ENCODE data around the gene DYNLT1. TPM values are rescaled to one million over a fixed set of nuclear protein-coding genes. Genes with fewer than 3 reads are reported as not detected.

DYNLT1 gene
- total and polyA plus RNA-seq, 9 of the 15 experiments (the other 6 are each of a cell fraction or from before 2014, with no cell fraction given): 42.2 to 583 (median 127) TPM

DNA sequence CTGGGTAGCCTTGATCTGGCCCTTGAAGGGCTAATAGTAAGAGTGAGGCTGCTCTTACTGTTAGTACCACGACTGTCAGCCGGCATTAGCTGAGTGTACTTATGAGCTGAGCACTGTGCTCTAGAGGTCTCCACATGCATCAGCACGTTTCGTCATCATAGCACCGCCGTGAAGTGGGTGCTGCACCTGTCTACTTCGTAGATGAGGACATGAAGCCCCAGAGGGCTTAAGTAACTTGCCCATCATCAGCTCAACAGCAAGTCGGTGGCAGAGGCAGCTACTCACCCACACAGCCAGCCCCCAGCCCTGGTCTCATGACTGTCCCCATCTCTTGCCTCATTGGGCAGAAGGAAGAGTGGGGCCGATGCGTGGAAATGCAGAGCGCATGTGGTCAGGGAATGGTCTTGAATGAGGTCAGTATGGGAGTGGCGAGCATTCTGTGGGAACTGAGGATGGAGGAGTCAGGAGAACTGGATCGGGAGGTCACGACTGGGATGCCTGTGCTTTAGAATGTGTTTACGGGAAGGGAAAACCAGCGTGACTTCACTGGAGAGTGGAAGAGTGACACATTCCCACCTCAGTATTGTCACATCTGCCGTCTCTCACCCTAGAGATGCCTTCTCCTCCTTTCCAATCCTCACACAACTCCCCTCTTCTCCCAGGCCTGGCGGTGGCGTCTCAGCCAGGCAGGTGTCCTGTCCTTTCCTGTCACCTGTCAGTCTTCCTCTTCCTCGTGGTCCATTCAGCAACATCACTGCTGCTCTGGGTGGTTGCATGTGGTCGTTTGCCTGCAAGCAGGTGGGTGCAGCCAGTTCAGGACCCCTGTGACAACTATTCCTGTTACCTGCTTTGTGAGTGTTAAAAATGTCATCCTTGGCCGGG lies 11.3 kb upstream of the DYNLT1 start:
- no peaks in the 10 kb centered on the region for H3K36me3 ChIP-seq (ENCODE audit: control insufficient read depth, insufficient read depth, low read length)
- no TSS peak for BruUV-seq (replicated peaks)
- H3K4me3 ChIP-seq: no peak overlapping the region
- H3K27ac ChIP-seq (ENCODE audit: extremely low read depth, low read depth, low read length): no peak overlapping the region
- CTCF ChIA-PET (ENCODE audit: low intra/inter-chr PET ratio): no interaction called here
- H3K9ac ChIP-seq (ENCODE audit: insufficient read depth in 1 of 2, low read depth in 2 of 2, low read length in 2 of 2): no peak overlapping the region
- 0 out of 2 replicates have a peak, but pooled peaks cover 3% of the 10 kb centered on the region for H4K20me1 ChIP-seq (replicated peaks; ENCODE audit: control insufficient read depth, insufficient read depth, low read length)
- DNase-seq (ENCODE audit: extremely low read depth in 1 of 4, low spot score in 3 of 4) (no peak), FAIRE-seq (peak; percentile 23), ATAC-seq (peak; percentile 25; the same call in 1 of the 3 replicates)
- POLR2A ChIA-PET: interaction anchor here (0.6 to 1.7 kb wide), 2 partner anchors 10 to 12 kb away, joined by 3 to 6 read pairs; partner anchors contain the start of gene DYNLT1
- H2AFZ ChIP-seq (ENCODE audit: low read depth, low read length): no peak overlapping the region
- in situ Hi-C loops (cut with MboI): no loop called here
- H3K27me3 ChIP-seq (ENCODE audit: control insufficient read depth in 2 of 2, insufficient read depth in 2 of 2, low read length in 2 of 2): peaks cover 48 to 61% of the 10 kb centered on the region in 2 experiments
- H3K9me3 ChIP-seq (replicated peaks; ENCODE audit: control insufficient read depth, insufficient read depth, low read depth, low read length): no peaks in the 10 kb centered on the region
- no peaks in the 10 kb centered on the region for H3K9me1 ChIP-seq (ENCODE audit: control insufficient read depth, insufficient read depth, low read length)
- intact Hi-C loops (cut with micrococcal nuclease): no loop called here
- WGBS (ENCODE audit: insufficient coverage, low coverage, missing lambda C conversion rate): 13% methylated on average over 22 of the region's 22 CpGs
- H3K4me1 ChIP-seq (replicated peaks in 1 of 2; ENCODE audit: control insufficient read depth in 2 of 2, insufficient read depth in 2 of 2, low read length in 2 of 2): peaks cover 3% of the 10 kb centered on the region in 2 experiments; a peak in 2 of 5 replicates
- H3K4me2 ChIP-seq (ENCODE audit: insufficient read depth, low read length): no peak overlapping the region
- H3K79me2 ChIP-seq (ENCODE audit: control insufficient read depth, insufficient read depth, low read length): no peaks in the 10 kb centered on the region
- no peak for TF ChIP-seq BRD4 (IDR thresholded peaks at IDR 0.05)
- no peak for TF ChIP-seq CCNT2 (IDR thresholded peaks at IDR 0.05; ENCODE audit: borderline replicate concordance, extremely low read depth, insufficient read length, low read depth, low read length)
- no peak for TF ChIP-seq TAL1 (IDR thresholded peaks at IDR 0.05)
- TF ChIP-seq CEBPG (CRISPR knock-in tag; IDR thresholded peaks at IDR 0.05): no peak
- TF ChIP-seq CEBPG (tag; conservative IDR thresholded peaks at IDR 0.05 in 1 of 2, IDR thresholded peaks at IDR 0.05 in 1 of 2): no peak
- TF ChIP-seq SAFB (IDR thresholded peaks at IDR 0.05; ENCODE audit: borderline replicate concordance, low read depth, low read length): no peak
- TF ChIP-seq, protein P1, sequence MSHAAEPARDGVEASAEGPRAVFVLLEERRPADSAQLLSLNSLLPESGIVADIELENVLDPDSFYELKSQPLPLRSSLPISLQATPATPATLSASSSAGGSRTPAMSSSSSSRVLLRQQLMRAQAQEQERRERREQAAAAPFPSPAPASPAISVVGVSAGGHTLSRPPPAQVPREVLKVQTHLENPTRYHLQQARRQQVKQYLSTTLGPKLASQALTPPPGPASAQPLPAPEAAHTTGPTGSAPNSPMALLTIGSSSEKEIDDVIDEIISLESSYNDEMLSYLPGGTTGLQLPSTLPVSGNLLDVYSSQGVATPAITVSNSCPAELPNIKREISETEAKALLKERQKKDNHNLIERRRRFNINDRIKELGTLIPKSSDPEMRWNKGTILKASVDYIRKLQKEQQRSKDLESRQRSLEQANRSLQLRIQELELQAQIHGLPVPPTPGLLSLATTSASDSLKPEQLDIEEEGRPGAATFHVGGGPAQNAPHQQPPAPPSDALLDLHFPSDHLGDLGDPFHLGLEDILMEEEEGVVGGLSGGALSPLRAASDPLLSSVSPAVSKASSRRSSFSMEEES (CRISPR knock-in tag; IDR thresholded peaks at IDR 0.05): no peak
- TF ChIP-seq KLF1 (tag; IDR thresholded peaks at IDR 0.05): no peak
- TF ChIP-seq GABPB2 (CRISPR knock-in tag; conservative IDR thresholded peaks at IDR 0.05): no peak
- TF ChIP-seq PHTF2 (CRISPR knock-in tag; IDR thresholded peaks at IDR 0.05): no peak
- no peak for TF ChIP-seq ZNF134 (CRISPR knock-in tag; conservative IDR thresholded peaks at IDR 0.05)
- no peak for TF ChIP-seq GTF2B (IDR thresholded peaks at IDR 0.05; ENCODE audit: extremely low read depth, insufficient read length)
- no peak for TF ChIP-seq ZNF277 (CRISPR knock-in tag; IDR thresholded peaks at IDR 0.05; ENCODE audit: borderline replicate concordance)
- peak; percentile 16; the same call in 1 of the 2 replicates for TF ChIP-seq ATF2 (CRISPR knock-in tag; IDR thresholded peaks at IDR 0.05)
